HepG2 (cell line): Measurements from ENCODE around the gene PLA2G2E. TPM values are rescaled to one million over a fixed set of nuclear protein-coding genes. Genes with fewer than 3 reads are reported as not detected.
A peak's percentile ranks its signal among the peaks of the same experiment; 100 is the strongest.

ENCODE experiments used
- ATAC-seq: fragments of 200-7000 bp; cut with Tn5 transposase; 3 replicates; pipeline ENCODE4 v1.9.1; 2020; ENCODE audit warnings: mild to moderate bottlenecking, moderate library complexity
- BruUV-seq: library from RNA; stranded (reverse); fragments of 400-500 nt; replicated peaks from 2 replicates; lab custom pipeline; 2021; lab: Mats Ljungman, UMichigan
- CTCF ChIA-PET: fragments of 300-600 bp; formaldehyde crosslinking; extraction: SDS; loops from one replicate; lab custom pipeline; 2021; ENCODE audit warnings: low total read pairs, inconsistent platforms, low intra/inter-chr PET ratio; lab: Yijun Ruan, JAX
- POLR2A ChIA-PET: fragments of 350-600 bp; sonication (Branson Sonifier 250); formaldehyde crosslinking; loops from one replicate; lab custom pipeline; 2020; ENCODE audit warnings: antibody characterized with exemption, inconsistent platforms; lab: Yijun Ruan, JAX
- DNase-seq: peaks from one replicate; pipeline ENCODE4 v3.0.0-alpha.2; 2015; ENCODE audit warnings: low spot score
- FAIRE-seq: peaks from 3 replicates; lab custom pipeline; 2011; peaks lifted over from hg19 to GRCh38; lab: Jason Lieb, UNC
- H2AFZ ChIP-seq: one replicate; pipeline ENCODE4 v1.6.1; 2011; ENCODE audit warnings: low read length, inconsistent platforms
- H3K27ac ChIP-seq: fragments of 300-600 bp; 3 replicates; pipeline ENCODE4 v1.8.0; 2011; ENCODE audit warnings: mixed run types, mild to moderate bottlenecking, mixed read lengths, low read length, inconsistent platforms; ENCODE audit not compliant: insufficient read depth; ENCODE audit errors: extremely low read length
- H3K27me3 ChIP-seq, 2 experiments: fragments of 200-600 bp in 1 of 2; 2 replicates in 1 of 2; 3 replicates in 1 of 2; pipeline versions ENCODE4 v1.6.0 to v1.8.0; 2011; ENCODE audit warnings: low read length in 2 of 2, mild to moderate bottlenecking in 2 of 2, moderate library complexity in 2 of 2, inconsistent platforms in 1 of 2; ENCODE audit not compliant: insufficient read depth in 2 of 2, control insufficient read depth in 1 of 2
- H3K36me3 ChIP-seq, 2 experiments: fragments of 200-600 bp in 1 of 2; replicated peaks in 1 of 2; 2 replicates in 1 of 2; 3 replicates in 1 of 2; pipeline versions ENCODE4 v1.5.1 to v1.8.0; 2011; ENCODE audit warnings: low read length in 2 of 2, inconsistent platforms in 1 of 2; ENCODE audit not compliant: insufficient read depth in 2 of 2, control insufficient read depth in 1 of 2
- H3K4me1 ChIP-seq: 2 replicates; pipeline ENCODE4 v1.5.1; 2012; ENCODE audit warnings: low read length, inconsistent platforms; ENCODE audit not compliant: insufficient read depth
- H3K4me2 ChIP-seq: 2 replicates; pipeline ENCODE4 v1.6.0; 2011; ENCODE audit warnings: low read depth, low read length, inconsistent platforms
- H3K4me3 ChIP-seq, 3 experiments: fragments of 200-600 bp in 1 of 3; sonication (generic), shearing (Covaris generic) in 1 of 3; replicated peaks in 1 of 3; 2 replicates each; pipeline ENCODE4 v1.5.1; 2011 to 2016; ENCODE audit warnings: low read length in 3 of 3, inconsistent platforms in 2 of 3, low read depth in 2 of 3, mild to moderate bottlenecking in 2 of 3, control low read depth in 1 of 3, mixed read lengths in 1 of 3; ENCODE audit not compliant: insufficient read depth in 1 of 3
- H3K79me2 ChIP-seq: one replicate; pipeline ENCODE4 v1.6.1; 2011; ENCODE audit warnings: low read length, inconsistent platforms; ENCODE audit not compliant: insufficient read depth
- H3K9ac ChIP-seq: 2 replicates; pipeline ENCODE4 v1.6.0; 2011; ENCODE audit warnings: mild to moderate bottlenecking, low read depth, low read length, inconsistent platforms; ENCODE audit not compliant: insufficient read depth
- H3K9me3 ChIP-seq: 2 replicates; pipeline ENCODE4 v1.5.1; 2012; ENCODE audit warnings: mild to moderate bottlenecking, low read length
- H4K20me1 ChIP-seq: 2 replicates; pipeline ENCODE4 v1.6.0; 2011; ENCODE audit warnings: inconsistent platforms, mild to moderate bottlenecking, low read length, moderate library complexity; ENCODE audit not compliant: insufficient read depth
- AGO2 ChIP-seq: fragments of 200-400 bp; formaldehyde crosslinking; optimal IDR thresholded peaks from 2 replicates; pipeline ENCODE3; 2017; ENCODE audit warnings: mild to moderate bottlenecking, low read depth, low read length, moderate library complexity
- BORCS8-MEF2B ChIP-seq: sonication (generic); formaldehyde crosslinking; IDR thresholded peaks from 2 replicates; pipeline ENCODE4 v1.8.0; 2022; ENCODE audit warnings: mild to moderate bottlenecking, missing genetic modification reagents
- CREB1 ChIP-seq, 2 experiments: fragments of 450-650 bp in 1 of 2; IDR thresholded peaks; 2 replicates each; pipeline ENCODE4 v1.6.1; 2016 to 2017; ENCODE audit warnings: control low read depth in 1 of 2, mild to moderate bottlenecking in 1 of 2, missing compliant biosample characterization in 1 of 2, missing genetic modification characterization in 1 of 2
- ELF3 ChIP-seq: IDR thresholded peaks from 2 replicates; pipeline ENCODE4 v1.6.1; 2016; ENCODE audit warnings: missing genetic modification reagents, missing compliant biosample characterization
- FIP1L1 ChIP-seq: fragments of 200-400 bp; formaldehyde crosslinking; IDR thresholded peaks from 2 replicates; pipeline ENCODE4 v1.6.1; 2018; ENCODE audit warnings: low read depth, mild to moderate bottlenecking, low read length, moderate library complexity, borderline replicate concordance; ENCODE audit not compliant: insufficient read depth
- HINFP ChIP-seq: sonication (generic); formaldehyde crosslinking; IDR thresholded peaks from 2 replicates; pipeline ENCODE4 v1.4.0; 2020; ENCODE audit warnings: low read depth, mild to moderate bottlenecking, missing genetic modification reagents
- NFYC ChIP-seq: IDR thresholded peaks from 2 replicates; pipeline ENCODE4 v1.6.1; 2016; ENCODE audit warnings: missing genetic modification reagents, missing compliant biosample characterization
- PPARG ChIP-seq: conservative IDR thresholded peaks from 2 replicates; pipeline ENCODE4 v1.6.1; 2016; ENCODE audit warnings: missing biosample characterization, missing genetic modification reagents
- SAP130 ChIP-seq: IDR thresholded peaks from 2 replicates; pipeline ENCODE4 v1.6.1; 2016; ENCODE audit warnings: low read depth
- SNAPC2 ChIP-seq: sonication (generic); formaldehyde crosslinking; IDR thresholded peaks from 2 replicates; pipeline ENCODE4 v1.8.1; 2022; ENCODE audit warnings: mild to moderate bottlenecking, missing genetic modification reagents
- STAT5B ChIP-seq: sonication (generic); formaldehyde crosslinking; IDR thresholded peaks from 2 replicates; pipeline ENCODE4 v1.4.0; 2020; ENCODE audit warnings: missing genetic modification reagents
- TEAD3 ChIP-seq: optimal IDR thresholded peaks from 2 replicates; pipeline ENCODE3; 2016; ENCODE audit warnings: borderline replicate concordance
- ZNF264 ChIP-seq: sonication (generic); formaldehyde crosslinking; IDR thresholded peaks from 2 replicates; pipeline ENCODE4 v1.4.0; 2020; ENCODE audit warnings: missing genetic modification reagents
- ZNF274 ChIP-seq: sonication (generic); formaldehyde crosslinking; IDR thresholded peaks from 2 replicates; pipeline ENCODE4 v1.5.1; 2020; ENCODE audit warnings: mild to moderate bottlenecking, missing genetic modification reagents
- WGBS: methylation state at CpG from one replicate; pipeline ENCODE4 v1.1.6; 2017; ENCODE audit warnings: low lambda C conversion rate; 5-methylcytosine and 5-hydroxymethylcytosine counted together
- in situ Hi-C: cut with HindIII; loops from 2 replicates; pipeline ENCODE4 v1.10.0; 2017; ENCODE audit warnings: low pct_unique_long_range_greater_than_20kb; ENCODE audit not compliant: extremely low pct_ligation_motif_present
- intact Hi-C: fragments of 100-400 bp; cut with micrococcal nuclease; formaldehyde crosslinking; loops from one replicate; pipeline ENCODE4 v1.10.0; 2022; ENCODE audit not compliant: unreplicated experiment
- polyA plus RNA-seq, 8 experiments: library from polyadenylated mRNA; depleted of rRNA in 3 of 8; stranded (reverse) in 7 of 8; unstranded in 1 of 8; fragments of >200 nt; fragmentation: Illumina TruSeq in 4 of 8; extraction: Trizol in 4 of 8; gene quantifications; 2 replicates each; pipeline versions ENCODE4 v1.2.1 to v1.2.3, GENCODE V29; 2011 to 2016; ENCODE audit warnings: low read depth in 4 of 8, missing spikeins in 1 of 8, mixed read lengths in 1 of 8; ENCODE audit not compliant: insufficient read depth in 1 of 8
- total RNA-seq, 5 experiments: library from RNA; depleted of rRNA; stranded (reverse); fragments of >200 nt; fragmentation: Illumina TruSeq; extraction: Trizol; gene quantifications; 2 replicates each; pipeline ENCODE4 v1.2.3, GENCODE V29; 2016; ENCODE audit warnings: low read depth in 1 of 5
- TF ChIP-seq, protein P1 (sequence below): sonication (generic); formaldehyde crosslinking; IDR thresholded peaks from 2 replicates; pipeline ENCODE4 v1.5.1; 2020; ENCODE audit warnings: mild to moderate bottlenecking, missing genetic modification reagents, moderate library complexity

Gene PLA2G2E
- total and polyA plus RNA-seq, 2 of the 13 experiments (the other 11 are each of a cell fraction or from before 2014, with no cell fraction given): not detected

DNA sequence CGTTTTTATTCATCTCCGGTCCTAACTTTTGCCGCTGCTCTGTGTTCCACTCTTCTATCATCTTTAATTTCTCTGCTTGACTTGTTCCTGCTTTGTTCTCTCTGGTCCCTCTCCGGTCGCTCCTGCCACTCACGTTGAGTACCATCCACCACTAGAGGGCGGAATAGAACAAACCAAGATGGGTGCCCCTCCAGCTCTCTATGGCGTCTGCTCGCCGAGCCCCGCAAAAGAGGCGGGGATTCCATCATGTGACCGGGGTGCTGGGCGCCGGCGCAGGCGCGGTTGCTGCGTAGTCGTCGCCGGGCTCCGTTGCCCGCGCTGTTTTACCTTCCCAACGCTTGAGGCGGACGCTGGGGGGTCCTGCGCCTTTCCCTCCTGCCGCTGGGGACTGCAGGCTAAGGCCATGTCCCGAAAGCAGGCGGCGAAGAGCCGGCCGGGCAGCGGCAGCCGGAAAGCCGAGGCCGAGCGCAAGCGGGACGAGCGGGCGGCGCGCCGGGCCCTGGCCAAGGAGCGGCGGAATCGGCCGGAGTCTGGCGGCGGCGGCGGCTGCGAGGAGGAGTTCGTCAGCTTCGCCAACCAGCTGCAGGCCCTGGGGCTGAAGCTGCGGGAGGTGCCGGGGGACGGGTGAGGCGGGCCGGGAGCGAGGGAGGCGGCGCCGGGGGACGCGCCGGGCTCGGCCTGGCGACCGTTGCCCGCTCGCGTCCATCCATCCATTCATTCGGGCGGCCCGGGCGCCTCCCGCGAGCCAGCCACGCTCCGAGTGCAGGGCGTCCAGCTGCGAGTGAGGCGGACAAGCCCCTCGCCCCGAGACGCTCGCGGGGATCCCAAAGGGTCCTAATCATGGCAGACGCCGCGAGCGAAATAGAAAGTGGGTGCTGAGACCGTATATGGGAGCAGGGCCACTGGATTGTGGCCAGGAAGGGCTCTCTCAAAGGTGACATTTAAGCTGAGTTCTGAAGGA is 41.0 kb downstream of the PLA2G2E start, which contains the start of gene OTUD3:
Gene OTUD3 (plus strand): TSS at position 285 of the 961 bp plus-strand sequence. CDS start 119 bp downstream, at position 404.
- peak within 1 kb of the TSS; percentile 96 for H3K4me2 ChIP-seq
- under 1% methylated on average over 40 of the region's 97 CpGs for WGBS
- H3K4me1 ChIP-seq: peaks cover 49% of the 10 kb centered on the region
- H2AFZ ChIP-seq: peak within 1 kb of the TSS; percentile 95
- FAIRE-seq (peak; percentile 90), DNase-seq (peak; percentile 97), ATAC-seq (peak; percentile 93)
- no peaks in the 10 kb centered on the region for H3K9me3 ChIP-seq
- H3K9ac ChIP-seq: peak within 1 kb of the TSS; percentile 84
- peak within 1 kb of the TSS; percentile 82 for H3K27ac ChIP-seq
- ChIA-PET POLR2A (interaction anchor here (1.0 to 1.1 kb wide), 3 partner anchors 11 to 98 kb away, joined by 3 to 4 read pairs (median 3); partner anchors contain the start of gene RNF186), CTCF (interaction anchor here (1.3 kb wide), 1 partner anchor 120 kb away, joined by 6 read pairs; no protein-coding TSS in a partner anchor)
- peaks cover 41% of the 10 kb centered on the region for H3K79me2 ChIP-seq
- H3K27me3 ChIP-seq: no peaks in the 10 kb centered on the region; a peak in 1 of 5 replicates
- intact Hi-C loops (loop anchor here (1.0 to 10.0 kb wide), 3 partner anchors 44 to 93 kb away; partner anchors contain the start of gene RNF186), in situ Hi-C loops (no loop called here)
- peaks cover 0 to 4% of the 10 kb centered on the region in 2 experiments; a peak in 4 of 5 replicates for H3K36me3 ChIP-seq
- H3K4me3 ChIP-seq: peak within 1 kb of the TSS; percentile 80 to 82 (median 81)
- 0 out of 2 replicates have a peak, but pooled peaks cover 4% of the 10 kb centered on the region for H4K20me1 ChIP-seq
- no TSS peak for BruUV-seq
- TF ChIP-seq BORCS8-MEF2B (CRISPR knock-in tag) (peak; percentile 75), STAT5B (CRISPR knock-in tag) (no peak), ZNF264 (CRISPR knock-in tag) (peak; percentile 12; the same call in 1 of the 2 replicates), CREB1 (IDR thresholded peaks at IDR 0.05) (no peak), CREB1 (CRISPR knock-in tag; IDR thresholded peaks at IDR 0.05) (peak; percentile 69; the same call in 1 of the 2 replicates), ELF3 (CRISPR knock-in tag) (peak; percentile 43; the same call in 1 of the 2 replicates), NFYC (no peak; the same call in 1 of the 2 replicates), HINFP (CRISPR knock-in tag) (peak; percentile 91), ZNF274 (peak; percentile 71; the same call in 1 of the 2 replicates), SNAPC2 (CRISPR knock-in tag) (peak; percentile 55; the same call in 1 of the 2 replicates), PPARG (peak; percentile 19; the same call in 1 of the 2 replicates), FIP1L1 (no peak), TEAD3 (CRISPR knock-in tag) (peak; percentile 48), SAP130 (CRISPR knock-in tag) (peak; percentile 83), AGO2 (peak; percentile 73)
- TF ChIP-seq, protein P1, sequence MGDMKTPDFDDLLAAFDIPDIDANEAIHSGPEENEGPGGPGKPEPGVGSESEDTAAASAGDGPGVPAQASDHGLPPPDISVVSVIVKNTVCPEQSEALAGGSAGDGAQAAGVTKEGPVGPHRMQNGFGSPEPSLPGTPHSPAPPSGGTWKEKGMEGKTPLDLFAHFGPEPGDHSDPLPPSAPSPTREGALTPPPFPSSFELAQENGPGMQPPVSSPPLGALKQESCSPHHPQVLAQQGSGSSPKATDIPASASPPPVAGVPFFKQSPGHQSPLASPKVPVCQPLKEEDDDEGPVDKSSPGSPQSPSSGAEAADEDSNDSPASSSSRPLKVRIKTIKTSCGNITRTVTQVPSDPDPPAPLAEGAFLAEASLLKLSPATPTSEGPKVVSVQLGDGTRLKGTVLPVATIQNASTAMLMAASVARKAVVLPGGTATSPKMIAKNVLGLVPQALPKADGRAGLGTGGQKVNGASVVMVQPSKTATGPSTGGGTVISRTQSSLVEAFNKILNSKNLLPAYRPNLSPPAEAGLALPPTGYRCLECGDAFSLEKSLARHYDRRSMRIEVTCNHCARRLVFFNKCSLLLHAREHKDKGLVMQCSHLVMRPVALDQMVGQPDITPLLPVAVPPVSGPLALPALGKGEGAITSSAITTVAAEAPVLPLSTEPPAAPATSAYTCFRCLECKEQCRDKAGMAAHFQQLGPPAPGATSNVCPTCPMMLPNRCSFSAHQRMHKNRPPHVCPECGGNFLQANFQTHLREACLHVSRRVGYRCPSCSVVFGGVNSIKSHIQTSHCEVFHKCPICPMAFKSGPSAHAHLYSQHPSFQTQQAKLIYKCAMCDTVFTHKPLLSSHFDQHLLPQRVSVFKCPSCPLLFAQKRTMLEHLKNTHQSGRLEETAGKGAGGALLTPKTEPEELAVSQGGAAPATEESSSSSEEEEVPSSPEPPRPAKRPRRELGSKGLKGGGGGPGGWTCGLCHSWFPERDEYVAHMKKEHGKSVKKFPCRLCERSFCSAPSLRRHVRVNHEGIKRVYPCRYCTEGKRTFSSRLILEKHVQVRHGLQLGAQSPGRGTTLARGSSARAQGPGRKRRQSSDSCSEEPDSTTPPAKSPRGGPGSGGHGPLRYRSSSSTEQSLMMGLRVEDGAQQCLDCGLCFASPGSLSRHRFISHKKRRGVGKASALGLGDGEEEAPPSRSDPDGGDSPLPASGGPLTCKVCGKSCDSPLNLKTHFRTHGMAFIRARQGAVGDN (CRISPR knock-in tag): peak; percentile 95
